Duodenal mucosa (tissue), 2 donors: ENCODE data around the gene ZNF619.

ENCODE experiments used
- H3K27ac ChIP-seq: one replicate; pipeline ENCODE4 v1.7.0; 2013; ENCODE audit warnings: low read depth, low read length
- H3K27me3 ChIP-seq, 2 donors: one replicate each; pipeline ENCODE4 v1.7.0; 2013; ENCODE audit warnings: low read length in 2 of 2, control low read depth in 1 of 2; ENCODE audit not compliant: insufficient read depth in 2 of 2, control insufficient read depth in 1 of 2
- H3K36me3 ChIP-seq, 2 donors: one replicate each; pipeline ENCODE4 v1.7.0; 2013; ENCODE audit warnings: low read length in 2 of 2, control low read depth in 1 of 2; ENCODE audit not compliant: insufficient read depth in 2 of 2, control insufficient read depth in 1 of 2
- H3K4me1 ChIP-seq, 2 donors: one replicate each; pipeline ENCODE4 v1.7.0; 2013; ENCODE audit warnings: low read length in 2 of 2, control low read depth in 1 of 2; ENCODE audit not compliant: insufficient read depth in 2 of 2, control insufficient read depth in 1 of 2
- H3K4me3 ChIP-seq, 2 donors: one replicate each; pipeline ENCODE4 v1.7.0; 2013; ENCODE audit warnings: low read length in 2 of 2, low read depth in 1 of 2
- H3K9ac ChIP-seq, 2 donors: one replicate each; pipeline ENCODE4 v1.7.0; 2013; ENCODE audit warnings: low read length in 2 of 2, low read depth in 1 of 2
- H3K9me3 ChIP-seq, 2 donors: one replicate each; pipeline ENCODE4 v1.7.0; 2013; ENCODE audit warnings: low read length in 2 of 2, control low read depth in 1 of 2; ENCODE audit not compliant: control insufficient read depth in 1 of 2

Gene ZNF619

DNA sequence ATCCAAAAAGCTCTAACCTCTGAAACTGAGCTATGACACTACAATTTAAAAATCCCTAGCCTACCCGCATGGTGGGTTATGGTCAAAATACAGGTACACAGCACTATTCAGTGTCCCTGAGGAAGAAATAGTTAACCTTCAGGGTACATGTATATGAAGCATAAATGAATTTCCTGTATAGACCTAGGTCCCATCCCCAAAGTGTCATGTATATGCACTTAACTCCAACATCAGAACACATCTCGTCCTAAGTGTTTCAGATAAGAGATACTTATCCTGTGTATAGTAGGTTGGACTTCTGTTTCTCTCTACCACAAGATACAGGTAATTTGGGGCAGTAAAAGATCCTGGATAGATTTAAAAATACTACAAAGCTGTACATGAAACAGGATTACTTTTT lies 13.3 kb upstream of the ZNF619 start:
- Histone ChIP-seq H3K4me3 (no peak overlapping the region), H3K9ac (no peak overlapping the region), H3K27me3 (no peaks in the 10 kb centered on the region), H3K36me3 (peaks cover 9 to 43% of the 10 kb centered on the region in 2 donors), H3K4me1 (peaks cover 4 to 5% of the 10 kb centered on the region in 2 donors), H3K27ac (no peak overlapping the region), H3K9me3 (no peaks in the 10 kb centered on the region)

DNA sequence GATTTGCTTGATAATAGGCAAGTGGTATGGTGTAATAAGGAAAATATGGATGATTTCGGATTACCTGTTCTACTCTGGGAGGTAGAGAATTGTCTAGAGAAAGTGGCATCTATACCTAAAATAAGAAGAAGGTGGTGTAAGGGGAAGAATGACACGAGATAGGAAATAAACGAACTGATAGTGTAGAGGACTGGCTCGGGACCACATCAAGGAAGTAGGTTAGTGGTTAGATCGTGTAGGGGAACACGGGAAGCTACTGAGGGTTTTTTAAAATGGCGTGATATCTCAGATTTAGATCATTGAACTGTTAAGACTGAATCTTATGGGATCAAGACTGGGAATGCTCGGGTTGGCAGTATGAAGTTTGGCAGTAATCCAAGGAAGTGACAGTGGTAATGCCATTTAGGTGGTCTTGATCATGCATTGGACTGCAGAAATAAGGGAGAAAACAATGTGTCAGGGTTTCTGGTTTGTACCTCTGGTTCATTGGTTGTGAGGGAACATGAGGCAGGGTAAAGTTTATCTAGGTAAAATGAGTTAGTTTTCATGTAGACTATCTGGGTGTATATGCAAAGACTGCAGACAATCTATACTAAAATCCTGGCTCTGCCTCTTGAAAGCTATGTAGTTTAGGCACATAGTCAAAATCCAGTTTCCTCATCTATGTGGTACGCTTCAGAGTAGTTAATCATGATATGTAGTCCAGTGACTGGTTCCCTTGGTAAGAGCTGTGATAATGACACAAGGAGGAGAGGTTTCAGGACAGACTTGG lies 12.4 kb upstream of the ZNF619 start:
- Histone ChIP-seq H3K4me1 (no peaks in the 10 kb centered on the region), H3K4me3 (no peak overlapping the region), H3K36me3 (peaks cover 7 to 35% of the 10 kb centered on the region in 2 donors), H3K27me3 (no peaks in the 10 kb centered on the region), H3K9ac (no peak overlapping the region), H3K27ac (no peak overlapping the region), H3K9me3 (no peaks in the 10 kb centered on the region)

DNA sequence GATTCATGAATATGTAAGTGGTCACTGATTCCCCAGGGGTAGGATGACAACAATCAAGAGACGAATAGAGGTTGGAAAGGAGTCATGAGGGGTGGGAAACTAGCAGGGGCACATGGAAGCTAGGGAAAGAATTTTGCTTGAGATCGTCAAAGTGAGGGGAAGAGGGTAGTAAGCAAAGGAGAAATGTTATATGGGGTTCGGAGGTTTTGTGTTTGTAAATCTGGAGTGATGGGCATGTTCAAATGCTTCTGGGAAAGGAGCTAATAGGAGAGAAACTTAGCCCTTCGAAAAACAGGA lies 11.9 kb upstream of the ZNF619 start:
- H3K27me3 ChIP-seq, result no peaks in the 10 kb centered on the region
- no peak overlapping the region for H3K4me3 ChIP-seq
- H3K36me3 ChIP-seq, result peaks cover 3 to 30% of the 10 kb centered on the region in 2 donors
- H3K4me1 ChIP-seq, result no peaks in the 10 kb centered on the region
- no peak overlapping the region for H3K27ac ChIP-seq
- no peak overlapping the region for H3K9ac ChIP-seq
- no peaks in the 10 kb centered on the region for H3K9me3 ChIP-seq

DNA sequence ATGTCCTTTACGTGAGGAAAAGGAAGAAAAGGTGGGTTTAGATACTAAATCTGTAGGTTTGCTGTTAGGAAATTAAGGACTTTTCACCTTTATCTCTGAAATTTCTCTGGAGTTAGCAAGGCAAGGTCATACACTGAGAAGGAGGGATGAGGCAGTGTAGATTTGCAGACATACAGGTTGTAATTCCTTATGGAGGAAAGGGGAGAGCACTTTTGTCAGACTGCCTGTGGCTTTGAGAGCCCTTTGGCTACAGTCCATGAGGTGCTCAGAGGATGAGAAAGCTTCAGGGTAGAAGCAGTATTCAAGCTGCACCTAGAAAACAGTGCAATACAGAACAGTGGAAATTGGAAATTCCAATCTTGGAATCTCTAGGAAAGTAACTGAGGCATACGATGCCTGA lies 11.5 kb upstream of the ZNF619 start:
- Histone ChIP-seq H3K36me3 (peaks cover 0 to 26% of the 10 kb centered on the region in 2 donors), H3K4me1 (no peaks in the 10 kb centered on the region), H3K27me3 (no peaks in the 10 kb centered on the region), H3K9me3 (no peaks in the 10 kb centered on the region), H3K9ac (no peak overlapping the region), H3K27ac (no peak overlapping the region), H3K4me3 (no peak overlapping the region)

DNA sequence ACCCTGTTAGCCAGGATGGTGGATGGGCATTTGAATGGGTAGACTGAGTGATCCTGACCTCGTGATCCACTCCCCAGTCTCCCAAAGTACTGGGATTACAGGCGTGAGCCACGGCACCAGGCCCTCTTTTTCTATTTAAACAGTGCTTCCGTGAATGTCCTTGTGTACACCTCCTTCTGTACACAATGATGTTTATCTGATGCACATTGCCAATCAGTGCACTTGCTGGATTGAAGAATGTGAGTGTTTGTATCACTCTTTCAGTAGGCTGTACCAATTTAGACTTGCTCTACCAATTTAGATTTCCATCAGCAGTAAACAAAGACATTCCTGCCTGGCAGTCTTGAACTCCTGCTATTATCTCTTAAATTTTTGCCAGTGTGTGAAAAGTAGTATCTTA lies 8.9 kb upstream of the ZNF619 start:
- Histone ChIP-seq H3K9ac (no peak overlapping the region), H3K4me1 (no peaks in the 10 kb centered on the region), H3K27me3 (no peaks in the 10 kb centered on the region), H3K9me3 (no peaks in the 10 kb centered on the region), H3K36me3 (peaks cover 0 to 12% of the 10 kb centered on the region in 2 donors), H3K27ac (no peak overlapping the region), H3K4me3 (no peak overlapping the region)

DNA sequence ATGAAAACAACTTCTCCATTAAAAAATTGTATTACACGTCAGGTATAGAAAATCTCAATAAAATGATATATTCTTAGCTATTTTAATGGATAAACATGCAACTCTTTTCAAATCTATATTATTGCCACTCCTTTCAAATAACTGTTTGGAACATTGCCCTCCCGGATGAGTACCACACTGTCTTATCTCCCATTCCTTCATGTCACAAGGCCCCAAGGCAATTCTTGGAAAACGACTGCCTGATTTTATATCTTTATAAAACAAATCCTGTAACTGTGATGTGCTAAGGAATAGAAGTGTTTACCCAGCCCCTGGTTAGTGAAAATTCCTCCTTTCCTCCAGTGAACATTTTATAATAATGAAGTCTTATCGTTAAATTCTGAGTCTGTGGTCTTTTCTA lies 6.2 kb upstream of the ZNF619 start:
- H3K36me3 ChIP-seq, result no peaks in the 10 kb centered on the region
- H3K4me1 ChIP-seq, result no peaks in the 10 kb centered on the region
- H3K4me3 ChIP-seq, result no peak overlapping the region
- no peaks in the 10 kb centered on the region for H3K9me3 ChIP-seq
- H3K9ac ChIP-seq, result no peak overlapping the region
- no peaks in the 10 kb centered on the region for H3K27me3 ChIP-seq
- H3K27ac ChIP-seq, result no peak overlapping the region

DNA sequence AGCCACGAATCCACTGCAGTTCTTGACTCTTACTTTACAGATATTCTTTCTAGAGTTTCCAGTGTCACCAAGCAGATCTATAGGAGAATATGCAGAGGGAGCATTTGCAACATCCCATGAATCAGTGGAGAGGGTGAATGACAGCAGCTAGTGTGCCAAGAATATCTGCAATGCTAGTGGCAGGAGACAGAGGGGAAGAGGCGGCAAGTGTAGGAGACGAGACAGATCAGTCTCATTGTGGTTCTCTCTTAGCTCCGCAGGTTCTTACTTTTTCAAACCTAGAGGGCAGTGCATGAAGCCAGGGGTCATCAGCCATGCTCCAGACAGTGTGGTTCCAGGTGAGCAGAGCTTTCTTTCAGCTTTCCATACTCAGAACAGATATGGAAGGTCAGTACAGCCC lies 744 bp downstream of the ZNF619 start:
- Histone ChIP-seq H3K27me3 (no peaks in the 10 kb centered on the region), H3K36me3 (peaks cover 5 to 23% of the 10 kb centered on the region in 2 donors), H3K9ac (peak overlapping the region; percentile 76 to 85), H3K27ac (no peak overlapping the region), H3K4me3 (peak overlapping the region; percentile 87 to 95), H3K9me3 (no peaks in the 10 kb centered on the region), H3K4me1 (peaks cover 6 to 7% of the 10 kb centered on the region in 2 donors)

DNA sequence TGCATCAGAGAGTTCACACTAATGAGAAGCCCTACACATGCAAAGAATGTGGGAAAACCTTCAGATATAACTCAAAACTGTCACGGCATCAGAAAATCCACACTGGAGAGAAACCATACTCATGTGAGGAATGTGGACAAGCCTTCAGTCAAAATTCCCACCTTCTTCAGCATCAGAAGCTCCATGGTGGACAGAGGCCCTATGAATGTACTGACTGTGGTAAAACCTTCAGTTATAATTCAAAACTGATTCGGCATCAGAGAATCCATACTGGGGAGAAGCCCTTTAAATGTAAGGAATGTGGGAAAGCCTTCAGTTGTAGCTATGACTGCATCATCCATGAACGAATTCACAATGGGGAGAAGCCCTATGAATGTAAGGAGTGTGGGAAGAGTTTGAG lies 10.2 kb downstream of the ZNF619 start:
- Histone ChIP-seq H3K27me3 (no peaks in the 10 kb centered on the region), H3K27ac (no peak overlapping the region), H3K4me3 (no peak overlapping the region), H3K9ac (no peak overlapping the region), H3K9me3 (peaks cover 15 to 22% of the 10 kb centered on the region in 2 donors), H3K36me3 (peaks cover 32 to 45% of the 10 kb centered on the region in 2 donors), H3K4me1 (no peaks in the 10 kb centered on the region)

DNA sequence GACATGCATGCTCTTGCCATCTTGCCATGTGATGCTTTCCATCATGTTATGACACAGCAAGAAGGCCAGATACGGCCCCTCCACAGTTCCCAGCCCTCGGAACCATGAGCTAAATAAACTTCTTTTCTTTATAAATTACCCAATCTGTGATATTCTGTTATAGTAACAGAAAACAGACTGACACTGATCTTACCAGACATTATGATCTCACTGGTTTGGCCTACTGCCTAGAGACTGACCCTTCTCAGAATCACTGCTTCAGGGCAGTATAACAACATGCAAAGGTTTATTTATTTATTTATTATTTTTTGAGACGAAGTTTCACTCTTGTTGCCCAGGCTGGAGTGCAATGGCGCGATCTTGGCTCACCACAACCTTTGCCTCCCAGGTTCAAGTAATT lies 14.0 kb downstream of the ZNF619 start:
- Histone ChIP-seq H3K9ac (no peak overlapping the region), H3K4me1 (no peaks in the 10 kb centered on the region), H3K27ac (no peak overlapping the region), H3K9me3 (peaks cover 15 to 22% of the 10 kb centered on the region in 2 donors), H3K27me3 (no peaks in the 10 kb centered on the region), H3K36me3 (peaks cover 22 to 23% of the 10 kb centered on the region in 2 donors), H3K4me3 (no peak overlapping the region)

DNA sequence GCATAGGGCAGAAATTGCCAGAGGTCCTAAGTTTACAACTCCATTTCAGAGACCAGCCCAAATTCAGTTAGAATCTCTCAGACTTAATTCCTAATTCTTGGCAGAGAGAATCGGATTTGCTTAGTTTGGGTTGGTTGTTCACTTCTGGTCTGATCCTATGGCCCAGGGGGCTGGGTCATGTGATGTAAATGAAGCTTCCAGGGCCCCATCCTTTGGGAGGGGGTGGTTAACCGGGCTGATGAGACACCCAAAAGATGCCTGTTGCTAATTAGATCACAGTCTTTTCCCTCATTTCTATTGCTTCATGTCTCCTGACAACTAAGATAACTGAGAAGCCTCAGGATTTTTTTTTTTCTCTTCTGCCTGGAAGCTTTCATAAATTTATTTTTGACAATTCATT lies 17.8 kb downstream of the ZNF619 start:
- Histone ChIP-seq H3K9me3 (no peaks in the 10 kb centered on the region), H3K27ac (no peak overlapping the region), H3K4me1 (no peaks in the 10 kb centered on the region), H3K9ac (no peak overlapping the region), H3K27me3 (no peaks in the 10 kb centered on the region), H3K36me3 (no peaks in the 10 kb centered on the region), H3K4me3 (no peak overlapping the region)
